Liver (tissue), 9 donors: Measurements from ENCODE around the gene BUD13. TPM values are rescaled to one million over a fixed set of nuclear protein-coding genes. Genes with fewer than 3 reads are reported as not detected.

Source experiments
- DNase-seq: peaks from one replicate; pipeline ENCODE4 v3.0.0-alpha.2; 2017; ENCODE audit warnings: low spot score
- H3K27ac ChIP-seq, 2 donors: one replicate each; pipeline ENCODE4 v1.7.0; 2013; ENCODE audit warnings: inconsistent platforms in 2 of 2, low read length in 2 of 2, control low read depth in 1 of 2, low read depth in 1 of 2, mild to moderate bottlenecking in 1 of 2
- H3K27me3 ChIP-seq, 4 donors: one replicate each; pipeline versions ENCODE4 v1.6.1 to v1.7.0; 2013; ENCODE audit warnings: low read length in 3 of 4, inconsistent platforms in 1 of 4, mild to moderate bottlenecking in 1 of 4, moderate library complexity in 1 of 4; ENCODE audit not compliant: control insufficient read depth in 4 of 4, insufficient read depth in 4 of 4
- H3K36me3 ChIP-seq, 4 donors: one replicate each; pipeline versions ENCODE4 v1.6.1 to v1.7.0; 2013; ENCODE audit warnings: low read length in 3 of 4, mild to moderate bottlenecking in 3 of 4, low read depth in 1 of 4, moderate library complexity in 1 of 4; ENCODE audit not compliant: control insufficient read depth in 4 of 4, insufficient read depth in 3 of 4
- H3K4me1 ChIP-seq, 4 donors: one replicate each; pipeline versions ENCODE4 v1.6.1 to v1.7.0; 2013; ENCODE audit warnings: low read length in 3 of 4, mild to moderate bottlenecking in 3 of 4, moderate library complexity in 1 of 4; ENCODE audit not compliant: control insufficient read depth in 4 of 4, insufficient read depth in 4 of 4
- H3K4me3 ChIP-seq, 3 donors: one replicate each; pipeline versions ENCODE4 v1.6.1 to v1.7.0; 2013; ENCODE audit warnings: low read length in 3 of 3, control low read depth in 1 of 3, low read depth in 1 of 3, mild to moderate bottlenecking in 1 of 3
- H3K9ac ChIP-seq, 2 donors: one replicate each; pipeline ENCODE4 v1.7.0; 2013; ENCODE audit warnings: low read length in 2 of 2, mild to moderate bottlenecking in 2 of 2, moderate library complexity in 2 of 2, control low read depth in 1 of 2, low read depth in 1 of 2
- H3K9me3 ChIP-seq, 4 donors: one replicate each; pipeline versions ENCODE4 v1.6.1 to v1.7.0; 2013; ENCODE audit warnings: low read length in 3 of 4; ENCODE audit not compliant: control insufficient read depth in 4 of 4
- ATF3 ChIP-seq: IDR thresholded peaks from 2 replicates; pipeline ENCODE4 v1.6.1; 2016; ENCODE audit warnings: antibody characterized with exemption
- CTCF ChIP-seq: fragments of 150-350 bp; IDR thresholded peaks from 2 replicates; pipeline ENCODE4 v1.5.1; 2017; ENCODE audit warnings: improper control_type of control experiment, low read depth, low read length; ENCODE audit not compliant: missing input control
- EGR1 ChIP-seq, 2 donors: IDR thresholded peaks; 2 replicates each; pipeline ENCODE4 v1.6.1; 2016 to 2018; ENCODE audit warnings: antibody characterized with exemption in 2 of 2, low read depth in 2 of 2
- FOXA1 ChIP-seq: IDR thresholded peaks from 2 replicates; pipeline ENCODE4 v1.6.1; 2016; ENCODE audit warnings: antibody characterized with exemption
- FOXA2 ChIP-seq: IDR thresholded peaks from 2 replicates; pipeline ENCODE4 v1.6.1; 2016; ENCODE audit warnings: antibody characterized with exemption
- GABPA ChIP-seq, 2 donors: IDR thresholded peaks in 1 of 2; conservative IDR thresholded peaks in 1 of 2; 2 replicates each; pipeline ENCODE4 v1.6.1; 2016; ENCODE audit warnings: antibody characterized with exemption in 2 of 2, mild to moderate bottlenecking in 1 of 2, moderate library complexity in 1 of 2
- HNF4A ChIP-seq, 2 donors: conservative IDR thresholded peaks; 2 replicates each; pipeline ENCODE4 v1.6.1; 2016; ENCODE audit warnings: antibody characterized with exemption in 2 of 2, mild to moderate bottlenecking in 2 of 2
- HNF4G ChIP-seq: IDR thresholded peaks from 2 replicates; pipeline ENCODE4 v1.6.1; 2016; ENCODE audit warnings: antibody characterized with exemption
- JUND ChIP-seq, 2 donors: IDR thresholded peaks; 2 replicates each; pipeline ENCODE4 v1.6.1; 2016; ENCODE audit warnings: antibody characterized with exemption in 2 of 2
- MAX ChIP-seq: IDR thresholded peaks from 2 replicates; pipeline ENCODE4 v1.6.1; 2016; ENCODE audit warnings: antibody characterized with exemption
- NR2F2 ChIP-seq: IDR thresholded peaks from 2 replicates; pipeline ENCODE4 v1.6.1; 2016; ENCODE audit warnings: antibody characterized with exemption
- RAD21 ChIP-seq, 2 donors: IDR thresholded peaks; 2 replicates each; pipeline ENCODE4 v1.6.1; 2016; ENCODE audit warnings: antibody characterized with exemption in 2 of 2, mild to moderate bottlenecking in 2 of 2
- REST ChIP-seq: IDR thresholded peaks from 2 replicates; pipeline ENCODE4 v1.6.1; 2016; ENCODE audit warnings: antibody characterized with exemption, mild to moderate bottlenecking
- RXRA ChIP-seq, 2 donors: IDR thresholded peaks; 2 replicates each; pipeline ENCODE4 v1.6.1; 2017 to 2018; ENCODE audit warnings: antibody characterized with exemption in 2 of 2, mild to moderate bottlenecking in 1 of 2
- SP1 ChIP-seq: IDR thresholded peaks from 2 replicates; pipeline ENCODE4 v1.6.1; 2018; ENCODE audit warnings: antibody characterized with exemption, mild to moderate bottlenecking
- TAF1 ChIP-seq: conservative IDR thresholded peaks from 2 replicates; pipeline ENCODE4 v1.6.1; 2016; ENCODE audit warnings: antibody characterized with exemption, mild to moderate bottlenecking
- YY1 ChIP-seq: IDR thresholded peaks from 2 replicates; pipeline ENCODE4 v1.6.1; 2016; ENCODE audit warnings: antibody characterized with exemption, mild to moderate bottlenecking
- ZBTB33 ChIP-seq: IDR thresholded peaks from 2 replicates; pipeline ENCODE4 v1.6.1; 2016; ENCODE audit warnings: antibody characterized with exemption
- WGBS: extraction: QIAGEN DNeasy Blood & Tissue Kit; methylation state at CpG from one replicate; pipeline ENCODE4 v1.1.7; 2013; 5-methylcytosine and 5-hydroxymethylcytosine counted together
- polyA plus RNA-seq, 2 donors: library from polyadenylated mRNA; stranded (reverse) in 1 of 2; unstranded in 1 of 2; fragments of 200-250 nt in 1 of 2; fragments of >200 nt in 1 of 2; fragmentation: Nextera tagmentation in 1 of 2; extraction: Ambion mirVana in 1 of 2; gene quantifications; one replicate each; pipeline versions ENCODE4 v1.2.1 to v1.2.3, GENCODE V29; 2013 to 2015
- total RNA-seq, 2 donors: library from RNA; depleted of rRNA; stranded (reverse); fragments of >200 nt; gene quantifications; one replicate each; pipeline ENCODE4 v1.2.3, GENCODE V29; 2014
- donor health status: healthy.
- donor health status: healthy.
- donor health status: healthy.
- donor health status: healthy.
- donor health status: healthy.

BUD13 gene
- total and polyA plus RNA-seq, 4 donors: 3.9 to 7.4 (median 5.1) TPM

- H3K36me3 ChIP-seq: no peaks in the 10 kb centered on the region
Observed at GRCh38 chr11:116707746-116708145, 65.0 kb downstream of the BUD13 start.

More at GRCh38 chr11:116707746-116708145, 65.0 kb downstream of the BUD13 start:
- WGBS: 57% methylated on average over 9 of the region's 9 CpGs
- Histone ChIP-seq H3K4me3 (no peak overlapping the region), H3K9me3 (no peaks in the 10 kb centered on the region), H3K27ac (no peak overlapping the region), H3K4me1 (peaks cover 0 to 8% (median 3%) of the 10 kb centered on the region in 4 donors), H3K27me3 (no peaks in the 10 kb centered on the region), H3K9ac (no peak overlapping the region)
- TF ChIP-seq CTCF (no peak), JUND (IDR thresholded peaks at IDR 0.05) (no peak), FOXA2 (no peak), RXRA (IDR thresholded peaks at IDR 0.05) (no peak), YY1 (no peak), ZBTB33 (no peak), REST (no peak), HNF4A (conservative IDR thresholded peaks at IDR 0.05) (no peak), FOXA1 (no peak), GABPA (IDR thresholded peaks at IDR 0.05 in 1 of 2, conservative IDR thresholded peaks at IDR 0.05 in 1 of 2) (no peak), TAF1 (no peak), HNF4G (no peak), RAD21 (IDR thresholded peaks at IDR 0.05) (no peak), ATF3 (no peak), SP1 (no peak), NR2F2 (no peak), MAX (no peak), EGR1 (IDR thresholded peaks at IDR 0.05; ENCODE audit: low read depth in 2 of 2) (no peak)
- no peak for DNase-seq
